Left cardiac atrium (tissue), 4 donors: ENCODE results near the gene FYB1. TPM values are rescaled to one million over a fixed set of nuclear protein-coding genes. Genes with fewer than 3 reads are reported as not detected.
A peak's percentile ranks its signal among the peaks of the same experiment; 100 is the strongest.

Experiments used
- ATAC-seq, 2 donors: fragments of 200-7000 bp; cut with Tn5 transposase; one replicate each; pipeline ENCODE4 v1.9.1; 2020; ENCODE audit warnings: mild to moderate bottlenecking in 2 of 2, moderate library complexity in 2 of 2
- DNase-seq: peaks from one replicate; pipeline ENCODE4 v3.0.0-alpha.2; 2020
- intact Hi-C, 2 donors: fragments of 100-400 bp; cut with DNase I; formaldehyde crosslinking; loops; one replicate each; pipeline versions ENCODE4 v1.14.1 to v1.15.1; 2022 to 2023
- total RNA-seq, 2 donors: library from RNA; stranded (reverse); fragmentation: NEBNext Ultra II Directional; extraction: Animal tissue kit (Norgen Biotek cat#: 25700); gene quantifications; one replicate each; pipeline ENCODE4 v1.2.1, GENCODE V29; 2021
- donor health status: DM: no; HTN: yes; CAD: no.
- donor health status: DM: no; HTN: yes; CAD: no; lungs with severe emphysema.
- donor health status: DM: yes; HTN: yes; CAD: no.
- donor health status: Dilated cardiomyopathy.

FYB1 gene
- total RNA-seq, 2 donors from 2014 or later, result 5.0 to 13.4 TPM

- no peak for ATAC-seq
- intact Hi-C loops, result no loop called here
- DNase-seq, result no peak
Observed at GRCh38 chr5:39115644-39116343, 103.6 kb downstream of the FYB1 start.

DNA sequence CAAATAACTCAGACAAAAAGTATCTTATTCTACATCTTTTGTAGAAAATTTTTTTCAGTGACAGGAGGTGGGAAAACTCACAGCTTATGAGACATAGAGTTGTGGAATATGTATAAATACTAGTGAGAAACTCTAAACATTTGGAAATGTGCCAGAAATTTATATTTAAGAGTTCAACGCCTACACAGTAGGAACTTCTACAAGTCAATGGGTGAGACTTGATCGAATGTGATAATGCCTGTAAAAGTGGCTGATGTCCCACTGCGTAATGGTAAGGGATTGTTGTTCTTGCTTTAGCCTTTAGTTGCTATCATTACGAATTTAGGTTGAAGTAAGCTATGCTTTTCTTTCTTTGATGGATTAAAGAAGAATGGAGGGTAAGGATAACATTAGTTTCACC is 105.2 kb downstream of the FYB1 start:
- intact Hi-C loops, result no loop called here
- DNase-seq, result no peak
- no peak for ATAC-seq

DNA sequence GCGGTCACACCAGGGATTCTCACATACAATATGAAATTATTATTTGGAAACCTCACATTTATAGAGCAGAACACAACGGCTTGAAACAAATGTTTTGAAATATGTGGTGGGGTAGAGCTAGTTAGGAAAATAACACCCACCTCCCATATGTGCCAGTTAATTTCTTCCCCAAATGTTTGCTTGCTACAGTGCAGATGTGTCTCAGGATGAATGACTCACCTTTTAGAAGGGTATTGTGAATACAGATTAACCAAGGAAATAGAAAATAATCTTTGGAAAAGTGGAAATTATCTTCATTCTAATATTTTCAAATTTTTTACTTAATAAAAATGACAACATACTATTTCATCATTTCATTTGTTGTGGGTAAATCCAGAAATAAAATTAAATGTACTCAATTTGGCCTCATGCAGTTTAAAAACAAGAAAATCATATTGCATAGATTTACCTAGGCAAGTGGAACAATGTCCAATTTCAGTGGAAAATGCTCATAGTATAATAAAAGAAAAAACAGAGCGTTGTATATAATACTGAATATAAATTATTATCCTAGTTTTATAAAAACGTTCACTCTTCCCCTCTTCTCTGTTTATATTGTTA is 105.9 kb downstream of the FYB1 start:
- intact Hi-C loops, result no loop called here
- no peak for ATAC-seq
- DNase-seq, result no peak

DNA sequence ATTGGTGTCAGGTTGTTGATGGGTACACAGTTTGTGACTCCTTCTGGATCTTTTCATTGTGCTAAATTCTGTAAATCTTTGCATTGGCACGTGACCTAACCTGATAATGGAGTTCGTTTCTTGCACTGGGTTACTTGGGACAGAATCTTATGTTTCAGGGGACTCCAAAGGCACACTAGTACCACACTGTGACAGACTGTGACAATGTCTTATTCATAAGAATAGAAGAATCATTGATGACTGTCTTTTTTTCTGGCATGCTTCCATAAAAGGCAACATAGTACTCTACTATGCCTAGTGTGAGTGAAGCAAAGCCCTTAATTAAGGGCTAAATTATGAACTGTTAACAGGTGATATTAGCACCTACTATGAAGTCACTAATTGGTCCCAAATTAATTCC is 109.8 kb downstream of the FYB1 start:
- ATAC-seq, result no peak
- intact Hi-C loops, result no loop called here
- DNase-seq, result no peak

- DNase-seq, result no peak
- ATAC-seq, result no peak
- intact Hi-C loops, result no loop called here
Observed at GRCh38 chr5:39108987-39109386, 110.4 kb downstream of the FYB1 start.

- no peak for ATAC-seq
- DNase-seq, result no peak
- intact Hi-C loops, result no loop called here
Observed at GRCh38 chr5:39107350-39107749, 112.0 kb downstream of the FYB1 start.

DNA sequence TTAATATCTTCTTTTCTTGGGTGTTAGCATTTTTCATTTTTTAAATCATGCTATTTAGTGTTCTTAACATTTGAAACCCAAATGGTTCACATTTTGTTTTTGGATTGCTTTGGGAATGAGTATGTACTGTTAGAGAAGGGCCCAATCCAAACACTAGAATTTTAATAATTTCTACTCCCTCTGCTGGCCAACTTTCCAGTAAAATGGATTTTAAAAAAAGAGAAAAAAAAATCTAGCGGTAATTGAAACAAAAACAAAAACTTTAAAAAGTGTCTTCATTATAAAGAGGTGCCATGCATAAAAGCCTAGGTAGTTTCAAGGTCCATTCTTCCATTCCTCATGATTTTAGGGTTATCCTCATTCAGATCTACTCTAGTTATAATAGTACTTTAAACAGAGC is 113.0 kb downstream of the FYB1 start:
- intact Hi-C loops, result no loop called here
- DNase-seq, result no peak
- ATAC-seq, result no peak

DNA sequence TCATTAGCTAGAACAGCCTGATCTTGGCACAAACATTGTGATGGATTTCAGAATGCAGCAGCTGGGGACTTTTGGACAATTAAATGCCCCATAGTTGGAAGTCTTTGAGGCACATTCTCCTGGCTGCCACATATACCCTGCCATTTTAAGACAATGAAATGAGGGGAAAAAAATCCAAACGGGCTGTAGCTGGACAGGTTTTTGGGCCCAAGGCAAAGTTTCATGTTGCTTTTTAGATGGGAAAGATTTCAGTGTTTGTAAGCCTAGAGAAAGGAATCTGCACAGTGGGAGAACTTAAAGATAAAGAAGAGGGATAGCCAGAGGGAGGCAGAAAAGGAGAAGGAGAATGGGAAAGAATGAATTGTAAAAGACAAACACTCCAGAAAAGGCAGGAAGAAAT is 115.1 kb downstream of the FYB1 start:
- intact Hi-C loops, result no loop called here
- no peak for ATAC-seq
- no peak for DNase-seq

- intact Hi-C loops, result no loop called here
- no peak for ATAC-seq
Observed at GRCh38 chr5:39102684-39103155, 116.6 kb downstream of the FYB1 start.

DNA sequence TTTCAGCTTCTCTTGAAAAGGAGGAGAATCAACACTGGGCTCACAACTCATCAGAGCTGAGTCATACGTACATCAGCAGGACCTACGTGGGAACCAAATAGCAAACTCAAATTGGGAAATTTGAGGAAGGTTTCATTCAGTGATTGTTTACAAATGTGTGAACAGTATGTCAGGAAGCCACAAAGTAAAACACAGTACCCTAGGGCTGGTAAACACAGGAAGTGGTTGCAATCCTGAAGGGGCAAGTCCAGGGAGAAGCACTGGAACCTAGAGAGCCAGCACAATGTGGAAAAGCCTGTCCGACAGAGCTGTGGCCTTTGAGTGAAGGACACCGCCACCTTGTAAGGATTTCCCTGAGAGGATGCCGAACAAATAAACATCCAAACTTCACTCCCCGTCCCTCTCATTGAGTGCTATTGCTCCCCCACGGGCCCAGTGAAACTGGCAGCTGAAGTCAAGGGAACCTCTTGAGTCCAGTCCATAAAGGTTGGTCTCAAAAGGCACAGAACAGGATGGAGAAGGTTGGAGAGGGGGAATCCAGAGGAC is 118.4 kb downstream of the FYB1 start:
- ATAC-seq, result no peak
- DNase-seq, result no peak
- intact Hi-C loops, result no loop called here

More at GRCh38 chr5:39102684-39103155, 116.6 kb downstream of the FYB1 start:
- no peak for DNase-seq

- intact Hi-C loops, result no loop called here
- ATAC-seq (no peak), DNase-seq (no peak)
Observed at GRCh38 chr5:39100301-39100850, 119.0 kb downstream of the FYB1 start.

DNA sequence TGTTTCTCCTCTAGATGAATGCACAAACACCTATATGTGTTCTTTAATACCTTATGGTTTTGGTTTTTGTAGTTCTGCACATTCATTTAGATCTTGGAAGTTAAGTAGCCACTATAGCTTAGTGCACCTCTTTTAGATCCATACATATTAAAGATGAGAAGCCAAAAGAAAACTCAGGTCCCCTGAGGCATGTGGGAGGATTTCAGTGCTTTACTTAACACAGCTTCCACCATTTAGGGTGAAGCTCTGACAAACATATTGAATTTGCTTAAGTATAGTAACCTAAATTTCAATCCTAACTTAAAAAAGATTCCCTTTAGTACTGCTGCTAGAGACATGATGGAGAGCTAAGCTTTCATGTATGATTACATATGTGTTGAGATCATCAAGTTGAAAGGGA is 119.5 kb downstream of the FYB1 start:
- intact Hi-C loops, result no loop called here
- ATAC-seq, result no peak
- no peak for DNase-seq

- intact Hi-C loops, result no loop called here
- ATAC-seq (peak in 1 of 2 donors; percentile 44), DNase-seq (no peak)
Observed at GRCh38 chr5:39093352-39093751, 126.0 kb downstream of the FYB1 start.

DNA sequence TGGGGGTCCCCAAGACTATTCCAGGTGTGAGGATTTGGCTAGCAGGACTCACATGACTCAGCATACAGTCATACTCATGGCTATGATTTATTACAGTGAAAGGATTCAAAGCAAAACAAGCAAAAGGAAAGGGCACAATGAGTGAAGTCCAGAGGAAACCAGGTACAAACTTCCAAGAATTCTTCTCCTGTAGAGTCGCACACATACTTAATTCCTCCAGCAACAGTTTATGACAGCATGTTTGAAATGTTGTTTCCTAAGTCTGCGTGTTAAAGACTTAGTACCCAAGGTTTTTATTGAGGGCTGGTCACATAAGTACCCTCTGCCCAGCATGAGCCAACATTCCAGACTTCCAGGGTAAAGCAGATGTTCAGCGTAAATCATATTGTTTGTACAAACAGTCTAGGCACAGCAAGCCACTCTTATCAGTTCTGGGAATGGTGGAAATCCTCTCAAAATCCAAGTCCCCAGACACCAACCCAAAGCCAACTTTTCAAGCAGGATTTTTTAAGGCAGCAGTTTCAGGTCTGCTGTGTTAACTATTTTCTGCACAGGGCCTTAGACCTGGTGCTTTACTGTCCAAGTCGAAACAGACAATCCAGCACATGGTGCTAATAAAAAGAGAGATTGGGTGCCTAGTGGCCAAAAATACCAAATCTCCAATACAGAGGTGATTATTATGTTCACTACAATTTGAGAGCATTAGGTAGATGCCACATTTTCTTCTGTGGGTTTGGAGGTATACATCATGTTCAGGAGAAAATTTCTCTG is 126.6 kb downstream of the FYB1 start:
- peak in 1 of 2 donors; percentile 27 for ATAC-seq
- intact Hi-C loops, result no loop called here

GRCh38 chr5:39091940-39092580 is 127.3 kb downstream of the FYB1 start:
- ATAC-seq (no peak), DNase-seq (no peak)
- intact Hi-C loops, result no loop called here

More for the DNA sequence above, 126.6 kb downstream of the FYB1 start:
- no peak for DNase-seq

DNA sequence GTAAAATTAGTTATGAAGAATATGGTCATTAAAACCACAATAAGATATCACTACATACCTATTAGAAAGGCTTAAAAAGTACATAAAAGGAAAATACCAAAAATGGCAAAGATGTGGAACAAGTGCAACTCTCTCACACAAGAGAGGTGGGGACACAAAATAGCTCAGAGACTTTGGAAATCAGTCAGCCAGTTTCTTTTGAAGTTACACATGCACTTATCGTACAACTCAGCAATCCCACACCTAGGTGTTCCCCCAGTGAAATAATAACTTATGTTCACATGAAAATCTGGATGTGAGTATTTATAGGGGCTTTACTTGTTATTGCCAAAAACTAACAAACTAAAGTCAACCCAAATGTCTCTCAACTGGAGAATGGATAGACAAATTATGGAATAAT is 135.4 kb downstream of the FYB1 start:
- intact Hi-C loops, result no loop called here
- ATAC-seq, result no peak
- no peak for DNase-seq

DNA sequence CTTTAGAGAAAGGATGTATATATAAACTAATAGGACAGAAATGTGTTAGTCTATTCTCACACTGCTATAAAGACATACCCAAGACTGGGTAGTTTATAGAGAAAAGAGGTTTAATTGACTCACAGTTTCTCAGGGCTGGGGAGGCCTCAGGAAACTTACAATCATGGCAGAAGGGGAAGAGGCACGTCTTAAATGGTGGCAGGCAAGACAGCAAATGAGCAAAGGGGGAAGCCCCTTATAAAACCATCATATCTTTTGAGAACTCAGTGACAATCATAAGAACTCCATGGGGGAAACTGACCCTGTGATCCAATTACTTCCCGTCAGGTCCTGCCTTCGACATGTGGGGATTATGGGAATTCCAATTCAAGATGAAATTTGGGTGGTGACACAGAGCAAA is 136.4 kb downstream of the FYB1 start:
- DNase-seq (no peak), ATAC-seq (no peak)
- intact Hi-C loops, result no loop called here

DNA sequence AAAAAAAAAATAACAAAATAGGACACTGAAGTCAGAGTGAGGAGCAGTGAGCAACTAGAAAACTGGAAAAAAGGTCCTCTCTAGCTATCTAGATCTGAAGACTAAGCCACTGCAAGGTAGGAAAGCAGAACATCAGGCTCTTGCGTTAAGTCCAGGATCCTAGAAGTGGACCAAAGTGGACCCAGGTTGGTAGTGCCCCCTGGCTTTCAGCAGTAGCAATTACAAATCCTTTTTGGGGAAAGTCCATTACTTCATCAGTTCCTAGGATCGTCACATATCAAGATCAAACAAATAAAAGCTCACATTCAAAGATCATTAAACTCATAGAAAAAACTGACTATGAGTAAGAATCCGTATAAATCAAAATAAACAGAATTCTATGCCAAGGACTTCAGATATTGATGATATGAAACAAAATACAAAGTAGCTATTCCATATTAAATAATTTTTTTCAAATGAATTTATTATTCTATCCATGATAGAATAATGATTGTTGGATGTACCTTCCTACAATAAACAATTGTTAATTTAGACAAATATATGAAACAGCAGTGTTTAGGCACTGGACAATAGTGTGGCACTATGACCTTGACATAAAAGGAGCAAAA is 138.7 kb downstream of the FYB1 start:
- DNase-seq (peak; percentile 40), ATAC-seq (peak; percentile 67 to 89)
- intact Hi-C loops, result loop anchor here in 1 of 2 donors (2.0 kb wide), 1 partner anchor 76 kb away; no protein-coding TSS in a partner anchor

- DNase-seq (no peak), ATAC-seq (no peak)
- intact Hi-C loops, result loop anchor here in 1 of 2 donors (2.0 kb wide), 1 partner anchor 75 kb away; no protein-coding TSS in a partner anchor
Observed at GRCh38 chr5:39080168-39080567, 139.2 kb downstream of the FYB1 start.
